Endothelial cell (in vitro differentiated cells): ENCODE data around the gene TRAPPC2L. TPM values are rescaled to one million over a fixed set of nuclear protein-coding genes. Genes with fewer than 3 reads are reported as not detected.

Source experiments
- DNase-seq: peaks from one replicate; pipeline ENCODE4 v3.0.0; 2021; ENCODE audit warnings: low spot score
- H3K27ac Mint-ChIP-seq: one replicate; pipeline ENCODE4 v1.8.0; 2021; ENCODE audit warnings: mixed read lengths, inconsistent platforms; ENCODE audit not compliant: unreplicated experiment
- H3K27me3 Mint-ChIP-seq: one replicate; pipeline ENCODE4 v1.8.0; 2021; ENCODE audit warnings: mild to moderate bottlenecking, moderate library complexity, mixed read lengths, inconsistent platforms; ENCODE audit not compliant: unreplicated experiment
- H3K36me3 Mint-ChIP-seq: one replicate; pipeline ENCODE4 v1.8.0; 2021; ENCODE audit warnings: mild to moderate bottlenecking, low read depth, mixed read lengths, inconsistent platforms; ENCODE audit not compliant: unreplicated experiment
- H3K4me1 Mint-ChIP-seq: one replicate; pipeline ENCODE4 v1.8.0; 2021; ENCODE audit warnings: mild to moderate bottlenecking, mixed read lengths, inconsistent platforms; ENCODE audit not compliant: unreplicated experiment
- H3K4me3 Mint-ChIP-seq: one replicate; pipeline ENCODE4 v1.8.0; 2021; ENCODE audit warnings: mild to moderate bottlenecking, mixed read lengths, inconsistent platforms; ENCODE audit not compliant: unreplicated experiment
- H3K9me3 Mint-ChIP-seq: one replicate; pipeline ENCODE4 v1.8.0; 2021; ENCODE audit warnings: mixed read lengths, inconsistent platforms; ENCODE audit not compliant: unreplicated experiment
- total RNA-seq: library from RNA; stranded (reverse); fragmentation: NEBNext Ultra II Directional; extraction: Animal tissue kit (Norgen Biotek cat#: 25700); gene quantifications from one replicate; pipeline ENCODE4 v1.2.1, GENCODE V29; 2021; ENCODE audit not compliant: unreplicated experiment
- TF ChIP-seq, protein P1 (sequence below): fragments of 200-600 bp; sonication (generic); IDR thresholded peaks from one replicate; pipeline ENCODE4 v1.5.0; 2021; ENCODE audit warnings: antibody characterized with exemption; ENCODE audit not compliant: unreplicated experiment

TRAPPC2L gene
- total RNA-seq, 1 donor from 2014 or later: 65.3 TPM

DNA sequence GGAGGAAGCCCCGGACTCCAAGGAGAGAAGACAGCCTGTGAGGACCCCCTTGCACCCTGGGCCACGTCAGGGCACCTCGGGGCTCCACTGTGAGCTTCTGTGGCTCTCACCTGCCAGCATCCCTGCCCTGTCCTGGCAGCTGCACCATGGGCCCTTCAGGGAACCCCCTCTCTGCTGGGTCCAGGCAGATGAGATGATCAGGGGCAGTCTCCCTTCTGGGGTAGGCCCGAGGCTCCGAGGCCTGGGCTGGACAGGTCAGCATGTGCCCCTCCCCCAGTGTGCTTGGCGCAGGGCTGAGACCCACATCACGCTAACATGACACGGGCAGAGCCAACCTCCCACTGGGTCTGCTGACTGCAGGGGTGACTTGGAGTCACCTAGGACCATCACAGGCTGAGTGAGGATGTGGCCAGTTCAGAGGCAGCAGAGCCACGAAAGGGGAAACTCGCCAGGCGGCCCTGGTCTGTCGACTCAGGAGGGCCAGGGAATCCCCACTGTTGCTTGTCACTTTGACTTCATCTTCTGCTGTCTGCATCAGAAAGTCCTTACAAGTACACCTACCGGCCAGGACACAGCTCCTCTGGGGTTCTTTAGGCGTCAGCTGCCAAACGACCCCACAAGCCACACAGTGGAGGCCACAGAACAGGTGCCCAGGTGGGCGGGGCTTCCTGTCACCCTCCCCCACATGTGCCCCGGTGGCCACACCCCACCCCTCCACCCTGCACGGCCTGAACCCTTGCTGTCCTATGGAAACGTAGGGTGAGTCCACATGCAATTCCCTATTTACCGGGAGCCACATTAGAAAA lies 2.4 kb upstream of the TRAPPC2L start:
- TF ChIP-seq, protein P1, sequence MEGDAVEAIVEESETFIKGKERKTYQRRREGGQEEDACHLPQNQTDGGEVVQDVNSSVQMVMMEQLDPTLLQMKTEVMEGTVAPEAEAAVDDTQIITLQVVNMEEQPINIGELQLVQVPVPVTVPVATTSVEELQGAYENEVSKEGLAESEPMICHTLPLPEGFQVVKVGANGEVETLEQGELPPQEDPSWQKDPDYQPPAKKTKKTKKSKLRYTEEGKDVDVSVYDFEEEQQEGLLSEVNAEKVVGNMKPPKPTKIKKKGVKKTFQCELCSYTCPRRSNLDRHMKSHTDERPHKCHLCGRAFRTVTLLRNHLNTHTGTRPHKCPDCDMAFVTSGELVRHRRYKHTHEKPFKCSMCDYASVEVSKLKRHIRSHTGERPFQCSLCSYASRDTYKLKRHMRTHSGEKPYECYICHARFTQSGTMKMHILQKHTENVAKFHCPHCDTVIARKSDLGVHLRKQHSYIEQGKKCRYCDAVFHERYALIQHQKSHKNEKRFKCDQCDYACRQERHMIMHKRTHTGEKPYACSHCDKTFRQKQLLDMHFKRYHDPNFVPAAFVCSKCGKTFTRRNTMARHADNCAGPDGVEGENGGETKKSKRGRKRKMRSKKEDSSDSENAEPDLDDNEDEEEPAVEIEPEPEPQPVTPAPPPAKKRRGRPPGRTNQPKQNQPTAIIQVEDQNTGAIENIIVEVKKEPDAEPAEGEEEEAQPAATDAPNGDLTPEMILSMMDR: no peak
- H3K4me3 Mint-ChIP-seq: no peak overlapping the region
- H3K4me1 Mint-ChIP-seq: peaks cover 9% of the 10 kb centered on the region
- DNase-seq: no peak
- H3K27ac Mint-ChIP-seq: no peak overlapping the region
- peaks cover 9% of the 10 kb centered on the region for H3K27me3 Mint-ChIP-seq
- peaks cover 8% of the 10 kb centered on the region for H3K36me3 Mint-ChIP-seq
- H3K9me3 Mint-ChIP-seq: no peaks in the 10 kb centered on the region

DNA sequence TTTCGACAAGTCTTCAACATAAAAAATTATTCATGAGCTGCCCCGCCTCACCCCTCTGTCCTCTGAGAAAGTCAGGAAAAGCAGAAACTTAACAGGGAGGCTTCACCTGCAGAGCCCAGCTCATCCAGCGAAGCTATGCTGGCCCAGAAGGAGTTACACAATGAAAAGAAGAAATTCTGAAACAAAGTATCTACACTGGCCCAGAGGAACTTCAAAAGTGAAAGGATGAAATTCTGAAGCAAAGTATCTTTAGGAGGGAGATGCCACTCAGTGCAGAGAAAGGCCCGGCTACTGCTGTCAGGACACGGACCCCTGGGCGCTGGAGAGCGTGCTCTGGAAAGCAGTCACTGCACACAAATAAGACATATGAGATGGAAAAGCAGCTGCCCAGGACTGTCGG lies 1.8 kb upstream of the TRAPPC2L start:
- peak overlapping the region; percentile 76 for H3K4me3 Mint-ChIP-seq
- TF ChIP-seq, protein P1: no peak
- no peaks in the 10 kb centered on the region for H3K9me3 Mint-ChIP-seq
- H3K4me1 Mint-ChIP-seq: peaks cover 9% of the 10 kb centered on the region
- peak overlapping the region; percentile 25 for H3K27ac Mint-ChIP-seq
- H3K36me3 Mint-ChIP-seq: peaks cover 8% of the 10 kb centered on the region
- peaks cover 9% of the 10 kb centered on the region for H3K27me3 Mint-ChIP-seq
- no peak for DNase-seq

DNA sequence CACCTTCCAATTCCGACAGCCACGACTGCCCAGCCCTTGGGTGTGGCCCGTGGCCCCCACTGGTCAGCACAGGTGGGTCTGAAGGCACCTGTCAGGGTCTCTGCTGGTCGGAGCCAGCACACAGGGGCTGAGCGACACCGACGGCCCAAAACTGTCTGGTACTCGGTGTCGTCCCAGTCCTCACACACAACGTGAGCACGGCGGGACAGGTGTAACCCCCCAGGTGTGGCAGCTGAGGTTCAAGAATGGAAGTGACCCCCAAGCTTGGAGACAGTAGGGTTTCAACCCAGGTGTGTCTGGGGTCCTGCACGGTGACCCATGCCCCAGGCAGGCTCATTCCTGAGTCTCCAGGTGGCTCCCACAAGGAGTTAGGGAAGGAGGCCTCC lies 1.2 kb upstream of the TRAPPC2L start:
- Mint-ChIP-seq H3K27me3 (peaks cover 10% of the 10 kb centered on the region), H3K36me3 (peaks cover 8% of the 10 kb centered on the region), H3K9me3 (no peaks in the 10 kb centered on the region), H3K4me3 (peak overlapping the region; percentile 87), H3K4me1 (peaks cover 9% of the 10 kb centered on the region), H3K27ac (peak overlapping the region; percentile 30)
- DNase-seq: no peak
- TF ChIP-seq, protein P1: no peak

DNA sequence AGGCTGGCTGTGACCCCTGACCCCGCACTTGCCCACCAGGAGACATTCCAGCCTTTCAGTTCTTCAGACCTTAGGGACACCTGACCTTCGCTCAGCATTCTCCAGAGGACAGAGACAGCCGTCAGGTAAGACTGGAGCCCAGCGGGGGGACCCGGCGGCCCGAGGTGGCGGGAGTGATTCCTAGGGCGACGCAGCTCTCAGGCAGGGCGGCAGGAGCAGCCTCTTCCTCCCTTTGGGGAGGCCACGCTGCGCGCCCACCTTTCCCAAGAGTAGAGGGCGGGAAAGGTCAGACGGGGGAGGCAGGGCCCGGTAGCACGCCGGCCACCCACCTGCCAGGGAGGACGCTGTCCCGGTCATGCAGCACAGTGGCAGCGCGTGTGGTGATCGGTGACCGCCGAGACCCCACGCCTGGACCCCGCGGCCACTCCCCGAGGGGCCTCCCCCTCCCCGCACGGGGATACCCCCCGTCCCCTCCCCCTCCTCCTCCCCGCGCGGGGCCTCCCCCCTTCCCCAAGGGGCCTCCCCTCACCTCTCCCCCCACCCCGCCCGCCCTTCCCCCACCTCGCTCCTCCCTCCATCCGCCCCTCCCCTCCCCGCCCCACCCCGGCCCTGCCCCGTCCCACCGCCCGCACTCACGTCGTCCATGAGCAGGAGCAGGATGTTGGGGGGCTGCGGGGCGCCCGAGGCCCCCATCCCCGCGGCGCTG lies 652 bp upstream of the TRAPPC2L start:
- DNase-seq: peak; percentile 34
- TF ChIP-seq, protein P1: no peak
- peak overlapping the region; percentile 87 for H3K4me3 Mint-ChIP-seq
- H3K4me1 Mint-ChIP-seq: peaks cover 9% of the 10 kb centered on the region
- no peaks in the 10 kb centered on the region for H3K9me3 Mint-ChIP-seq
- peak overlapping the region; percentile 30 for H3K27ac Mint-ChIP-seq
- peaks cover 10% of the 10 kb centered on the region for H3K27me3 Mint-ChIP-seq
- peaks cover 13% of the 10 kb centered on the region for H3K36me3 Mint-ChIP-seq

DNA sequence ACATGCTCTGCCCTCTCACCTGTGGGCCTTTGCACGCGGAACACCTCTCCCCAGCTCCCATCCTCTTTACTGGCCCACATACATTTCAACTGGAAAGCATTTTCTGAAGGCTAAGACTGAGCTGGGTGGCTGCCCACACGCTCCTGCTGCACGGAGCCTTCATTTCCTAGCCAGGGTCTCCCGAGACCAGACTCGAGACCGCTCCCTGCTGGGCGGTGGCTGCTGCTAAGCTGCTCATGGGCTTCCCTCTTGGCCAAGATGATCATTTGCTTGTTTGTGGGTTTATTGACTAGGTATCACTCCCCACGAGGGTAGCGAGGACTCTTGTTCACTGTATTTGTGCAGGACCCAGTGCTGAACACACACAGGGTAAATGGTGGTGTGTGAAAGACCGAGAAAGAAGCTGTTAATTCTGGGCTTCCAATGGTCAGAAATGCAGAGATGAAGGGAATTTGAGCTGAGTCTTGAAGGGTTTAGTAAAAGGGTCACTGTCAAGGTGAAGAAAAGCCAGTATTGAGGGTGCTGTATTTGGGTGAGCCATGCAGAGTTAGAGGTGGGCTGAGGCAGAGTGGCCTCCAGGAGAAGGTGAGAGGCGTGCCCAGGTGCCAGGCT lies 907 bp downstream of the TRAPPC2L start:
- peaks cover 5% of the 10 kb centered on the region for H3K36me3 Mint-ChIP-seq
- TF ChIP-seq, protein P1: peak; percentile 19
- DNase-seq: peak; percentile 82
- peak overlapping the region; percentile 90 for H3K27ac Mint-ChIP-seq
- peaks cover 12% of the 10 kb centered on the region for H3K27me3 Mint-ChIP-seq
- no peaks in the 10 kb centered on the region for H3K9me3 Mint-ChIP-seq
- H3K4me3 Mint-ChIP-seq: peak overlapping the region; percentile 100
- H3K4me1 Mint-ChIP-seq: peaks cover 9% of the 10 kb centered on the region
